Bronchial epithelial cell (primary cell): Measurements from ENCODE around the gene PKP2. TPM values are rescaled to one million over a fixed set of nuclear protein-coding genes. Genes with fewer than 3 reads are reported as not detected.

Experiments used
- DNase-seq: peaks from one replicate; pipeline ENCODE4 v3.0.0-alpha.2; 2010; ENCODE audit warnings: low read depth
- FAIRE-seq: peaks from 2 replicates; lab custom pipeline; 2011; peaks lifted over from hg19 to GRCh38; lab: Jason Lieb, UNC
- H3K27me3 ChIP-seq: 2 replicates; pipeline ENCODE4 v1.5.1; 2011; ENCODE audit warnings: low read length; ENCODE audit not compliant: control insufficient read depth, insufficient read depth
- H3K36me3 ChIP-seq: 2 replicates; pipeline ENCODE4 v1.5.1; 2011; ENCODE audit warnings: low read length; ENCODE audit not compliant: control insufficient read depth, insufficient read depth
- H3K4me3 ChIP-seq: 2 replicates; pipeline ENCODE4 v1.5.1; 2011; ENCODE audit warnings: mild to moderate bottlenecking, low read depth, low read length, control low read depth
- CTCF ChIP-seq: IDR thresholded peaks from 2 replicates; pipeline ENCODE4 v1.5.1; 2011; ENCODE audit warnings: mild to moderate bottlenecking, moderate library complexity, low read length, control low read depth, inconsistent platforms; ENCODE audit not compliant: insufficient read depth, severe bottlenecking
- total RNA-seq: library from RNA; depleted of rRNA; stranded (reverse); fragments of >200 nt; gene quantifications from 2 replicates; pipeline ENCODE4 v1.2.1, GENCODE V29; 2014

PKP2 gene
- total RNA-seq, 1 donor from 2014 or later: 74.5 TPM

- no peak for FAIRE-seq
- Histone ChIP-seq H3K36me3 (no peaks in the 10 kb centered on the region), H3K4me3 (no peak overlapping the region), H3K27me3 (no peaks in the 10 kb centered on the region)
- DNase-seq: peak; percentile 44
- no peak for TF ChIP-seq CTCF
These were observed 5.9 kb upstream of the PKP2 start for GRCh38 chr12:32902287-32902997.

GRCh38 chr12:32901553-32901952 lies 5.0 kb upstream of the PKP2 start:
- no peaks in the 10 kb centered on the region for H3K36me3 ChIP-seq
- no peak overlapping the region for H3K4me3 ChIP-seq
- DNase-seq: peak; percentile 86
- H3K27me3 ChIP-seq: no peaks in the 10 kb centered on the region
- no peak for FAIRE-seq
- no peak for TF ChIP-seq CTCF

- Histone ChIP-seq H3K4me3 (no peak overlapping the region), H3K36me3 (no peaks in the 10 kb centered on the region), H3K27me3 (no peaks in the 10 kb centered on the region)
- FAIRE-seq: no peak
- peak; percentile 31 for DNase-seq
- TF ChIP-seq CTCF: no peak
These were observed 1.4 kb upstream of the PKP2 start for GRCh38 chr12:32897687-32898573.

- FAIRE-seq (no peak), DNase-seq (no peak)
- TF ChIP-seq CTCF: no peak
- H3K27me3 ChIP-seq: no peaks in the 10 kb centered on the region
- peak overlapping the region; percentile 84 for H3K4me3 ChIP-seq
- no peaks in the 10 kb centered on the region for H3K36me3 ChIP-seq
These were observed 669 bp upstream of the PKP2 start for GRCh38 chr12:32897281-32897610.

GRCh38 chr12:32895688-32896431 lies 717 bp downstream of the PKP2 start:
- no peaks in the 10 kb centered on the region for H3K27me3 ChIP-seq
- peak; percentile 30 for TF ChIP-seq CTCF
- no peak for FAIRE-seq

More at GRCh38 chr12:32895688-32896431, 717 bp downstream of the PKP2 start:
- peak; percentile 20 for DNase-seq
- H3K36me3 ChIP-seq: no peaks in the 10 kb centered on the region
- peak overlapping the region; percentile 84 for H3K4me3 ChIP-seq
